Panc1 (cell line): ENCODE measurements around the gene DEDD2. TPM values are rescaled to one million over a fixed set of nuclear protein-coding genes. Genes with fewer than 3 reads are reported as not detected.

Source experiments
- ATAC-seq: fragments of 200-7000 bp; cut with Tn5 transposase; 2 replicates; pipeline ENCODE4 v1.9.1; 2020; ENCODE audit warnings: mild to moderate bottlenecking, moderate library complexity
- BruUV-seq: library from RNA; stranded (reverse); fragments of 400-500 nt; replicated peaks from 2 replicates; lab custom pipeline; 2021; lab: Mats Ljungman, UMichigan
- CTCF ChIA-PET: fragments of 300-600 bp; sonication (Branson Sonifier 250); formaldehyde crosslinking; loops from one replicate; lab custom pipeline; 2022; ENCODE audit warnings: antibody characterized with exemption; lab: Charles Lee
- POLR2A ChIA-PET: fragments of 300-600 bp; sonication (Branson Sonifier 250); formaldehyde crosslinking; loops from one replicate; lab custom pipeline; 2022; ENCODE audit warnings: antibody characterized with exemption; lab: Charles Lee
- DNase-seq: peaks from one replicate; pipeline ENCODE4 v3.0.0-alpha.2; 2010; ENCODE audit warnings: low read depth, low spot score
- H3K27ac ChIP-seq: 2 replicates; pipeline ENCODE4 v1.5.1; 2011; ENCODE audit warnings: mild to moderate bottlenecking, low read length, inconsistent platforms
- H3K27me3 ChIP-seq: fragments of 200-500 bp; sonication (Bioruptor generic); 2 replicates; pipeline ENCODE4 v1.6.0; 2014; ENCODE audit warnings: low read length, inconsistent platforms; ENCODE audit not compliant: control insufficient read depth, insufficient read depth
- H3K36me3 ChIP-seq: fragments of 200-500 bp; sonication (Bioruptor generic); 2 replicates; pipeline ENCODE4 v1.5.1; 2014; ENCODE audit warnings: inconsistent platforms, mild to moderate bottlenecking, low read length, moderate library complexity; ENCODE audit not compliant: control insufficient read depth, insufficient read depth
- H3K4me1 ChIP-seq: 2 replicates; pipeline ENCODE4 v1.5.1; 2011; ENCODE audit warnings: inconsistent platforms, mild to moderate bottlenecking, low read length, moderate library complexity; ENCODE audit not compliant: control insufficient read depth, insufficient read depth
- H3K4me3 ChIP-seq, 2 experiments: 2 replicates each; pipeline ENCODE4 v1.5.1; 2011 to 2012; ENCODE audit warnings: low read depth in 2 of 2, low read length in 2 of 2, mild to moderate bottlenecking in 2 of 2, inconsistent platforms in 1 of 2, moderate library complexity in 1 of 2
- H3K9me3 ChIP-seq: fragments of 200-500 bp; sonication (Bioruptor generic); 2 replicates; pipeline ENCODE4 v1.5.1; 2014; ENCODE audit warnings: low read depth, mild to moderate bottlenecking, inconsistent platforms, low read length, moderate library complexity; ENCODE audit not compliant: control insufficient read depth, insufficient read depth
- POLR2AphosphoS5 ChIP-seq: IDR thresholded peaks from 2 replicates; pipeline ENCODE4 v1.6.1; 2012; ENCODE audit warnings: mild to moderate bottlenecking, low read depth, low read length, moderate library complexity
- SIN3A ChIP-seq: IDR thresholded peaks from 2 replicates; pipeline ENCODE4 v1.6.1; 2012; ENCODE audit warnings: low read depth, mild to moderate bottlenecking, low read length, moderate library complexity, borderline replicate concordance; ENCODE audit not compliant: insufficient read depth
- TCF7L2 ChIP-seq: IDR thresholded peaks from 2 replicates; pipeline ENCODE4 v1.6.1; 2011; ENCODE audit warnings: mild to moderate bottlenecking, low read depth, low read length, inconsistent platforms
- in situ Hi-C: cut with HindIII; loops from 2 replicates; pipeline ENCODE4 v1.10.0; 2016; ENCODE audit warnings: low sequenced_read_pairs, low pct_unique_long_range_greater_than_20kb
- intact Hi-C: fragments of 100-400 bp; cut with micrococcal nuclease; formaldehyde crosslinking; loops from one replicate; pipeline ENCODE4 v1.10.0; 2022; ENCODE audit not compliant: unreplicated experiment
- total RNA-seq: library from RNA; stranded (reverse); gene quantifications from one replicate; pipeline ENCODE4 v1.2.1, GENCODE V29; 2021; ENCODE audit not compliant: unreplicated experiment
- TF ChIP-seq, protein P1 (sequence below), 2 experiments: IDR thresholded peaks; 2 replicates each; pipeline ENCODE4 v1.6.1; 2011 to 2012; ENCODE audit warnings: low read depth in 2 of 2, control low read depth in 1 of 2, low read length in 1 of 2, mild to moderate bottlenecking in 1 of 2, moderate library complexity in 1 of 2; ENCODE audit not compliant: insufficient read depth in 1 of 2
- TF ChIP-seq, protein P2 (sequence below): fragments of 450-650 bp; IDR thresholded peaks from 2 replicates; pipeline ENCODE4 v1.5.1; 2017; ENCODE audit warnings: mild to moderate bottlenecking

Gene DEDD2
- total RNA-seq, 1 experiment from 2014 or later, result 13.2 TPM

DNA sequence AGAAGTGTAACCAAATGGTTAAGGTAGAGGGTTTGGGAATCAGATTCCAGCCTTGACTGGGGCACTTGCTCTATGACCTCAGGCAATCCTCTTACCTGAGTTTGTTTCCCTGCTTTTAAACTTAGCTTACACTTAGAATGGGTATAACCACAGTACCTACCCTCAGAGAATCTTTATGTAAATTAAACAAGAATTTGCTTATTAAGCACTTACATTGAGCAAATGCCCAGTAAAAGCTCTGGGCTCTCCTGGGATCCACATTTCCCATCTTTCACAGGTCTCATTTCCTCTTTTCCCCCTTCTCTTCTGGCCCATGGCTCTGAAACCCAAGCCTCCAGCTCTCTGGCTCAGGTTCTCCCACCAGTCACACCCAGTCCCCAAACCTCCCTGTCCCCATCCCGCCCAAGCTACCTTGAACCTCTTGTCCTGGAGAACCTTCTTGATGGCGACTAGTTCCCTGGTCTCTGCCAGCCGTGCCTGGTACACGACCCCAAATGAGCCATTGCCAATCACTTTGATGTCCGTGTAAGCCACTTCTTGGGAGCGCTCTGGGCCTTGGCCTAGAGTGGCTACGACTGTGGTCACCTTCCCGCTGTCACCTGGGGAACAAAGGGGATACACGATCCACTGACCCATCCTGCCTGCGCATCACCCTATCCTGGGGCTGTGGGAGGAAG, 22.2 kb upstream of the DEDD2 start:
- DNase-seq (no peak), ATAC-seq (no peak)
- POLR2A ChIA-PET, result no interaction called here
- no TSS peak for BruUV-seq
- CTCF ChIA-PET, result no interaction called here
- intact Hi-C loops (no loop called here), in situ Hi-C loops (no loop called here)
- H3K9me3 ChIP-seq, result no peaks in the 10 kb centered on the region
- H3K27ac ChIP-seq, result no peak overlapping the region
- no peak overlapping the region for H3K4me3 ChIP-seq
- H3K27me3 ChIP-seq, result no peaks in the 10 kb centered on the region
- peaks cover 8% of the 10 kb centered on the region; the same call in 1 of the 2 replicates for H3K36me3 ChIP-seq
- TF ChIP-seq POLR2AphosphoS5 (no peak), TCF7L2 (no peak), SIN3A (no peak)
- TF ChIP-seq, protein P1, sequence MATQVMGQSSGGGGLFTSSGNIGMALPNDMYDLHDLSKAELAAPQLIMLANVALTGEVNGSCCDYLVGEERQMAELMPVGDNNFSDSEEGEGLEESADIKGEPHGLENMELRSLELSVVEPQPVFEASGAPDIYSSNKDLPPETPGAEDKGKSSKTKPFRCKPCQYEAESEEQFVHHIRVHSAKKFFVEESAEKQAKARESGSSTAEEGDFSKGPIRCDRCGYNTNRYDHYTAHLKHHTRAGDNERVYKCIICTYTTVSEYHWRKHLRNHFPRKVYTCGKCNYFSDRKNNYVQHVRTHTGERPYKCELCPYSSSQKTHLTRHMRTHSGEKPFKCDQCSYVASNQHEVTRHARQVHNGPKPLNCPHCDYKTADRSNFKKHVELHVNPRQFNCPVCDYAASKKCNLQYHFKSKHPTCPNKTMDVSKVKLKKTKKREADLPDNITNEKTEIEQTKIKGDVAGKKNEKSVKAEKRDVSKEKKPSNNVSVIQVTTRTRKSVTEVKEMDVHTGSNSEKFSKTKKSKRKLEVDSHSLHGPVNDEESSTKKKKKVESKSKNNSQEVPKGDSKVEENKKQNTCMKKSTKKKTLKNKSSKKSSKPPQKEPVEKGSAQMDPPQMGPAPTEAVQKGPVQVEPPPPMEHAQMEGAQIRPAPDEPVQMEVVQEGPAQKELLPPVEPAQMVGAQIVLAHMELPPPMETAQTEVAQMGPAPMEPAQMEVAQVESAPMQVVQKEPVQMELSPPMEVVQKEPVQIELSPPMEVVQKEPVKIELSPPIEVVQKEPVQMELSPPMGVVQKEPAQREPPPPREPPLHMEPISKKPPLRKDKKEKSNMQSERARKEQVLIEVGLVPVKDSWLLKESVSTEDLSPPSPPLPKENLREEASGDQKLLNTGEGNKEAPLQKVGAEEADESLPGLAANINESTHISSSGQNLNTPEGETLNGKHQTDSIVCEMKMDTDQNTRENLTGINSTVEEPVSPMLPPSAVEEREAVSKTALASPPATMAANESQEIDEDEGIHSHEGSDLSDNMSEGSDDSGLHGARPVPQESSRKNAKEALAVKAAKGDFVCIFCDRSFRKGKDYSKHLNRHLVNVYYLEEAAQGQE (IDR thresholded peaks at IDR 0.05; ENCODE audit: insufficient read depth in 1 of 2, low read depth in 2 of 2, low read length in 1 of 2), result no peak
- TF ChIP-seq, protein P2, sequence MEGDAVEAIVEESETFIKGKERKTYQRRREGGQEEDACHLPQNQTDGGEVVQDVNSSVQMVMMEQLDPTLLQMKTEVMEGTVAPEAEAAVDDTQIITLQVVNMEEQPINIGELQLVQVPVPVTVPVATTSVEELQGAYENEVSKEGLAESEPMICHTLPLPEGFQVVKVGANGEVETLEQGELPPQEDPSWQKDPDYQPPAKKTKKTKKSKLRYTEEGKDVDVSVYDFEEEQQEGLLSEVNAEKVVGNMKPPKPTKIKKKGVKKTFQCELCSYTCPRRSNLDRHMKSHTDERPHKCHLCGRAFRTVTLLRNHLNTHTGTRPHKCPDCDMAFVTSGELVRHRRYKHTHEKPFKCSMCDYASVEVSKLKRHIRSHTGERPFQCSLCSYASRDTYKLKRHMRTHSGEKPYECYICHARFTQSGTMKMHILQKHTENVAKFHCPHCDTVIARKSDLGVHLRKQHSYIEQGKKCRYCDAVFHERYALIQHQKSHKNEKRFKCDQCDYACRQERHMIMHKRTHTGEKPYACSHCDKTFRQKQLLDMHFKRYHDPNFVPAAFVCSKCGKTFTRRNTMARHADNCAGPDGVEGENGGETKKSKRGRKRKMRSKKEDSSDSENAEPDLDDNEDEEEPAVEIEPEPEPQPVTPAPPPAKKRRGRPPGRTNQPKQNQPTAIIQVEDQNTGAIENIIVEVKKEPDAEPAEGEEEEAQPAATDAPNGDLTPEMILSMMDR, result no peak
- H3K4me1 ChIP-seq, result peaks cover 9% of the 10 kb centered on the region; the same call in 1 of the 2 replicates

DNA sequence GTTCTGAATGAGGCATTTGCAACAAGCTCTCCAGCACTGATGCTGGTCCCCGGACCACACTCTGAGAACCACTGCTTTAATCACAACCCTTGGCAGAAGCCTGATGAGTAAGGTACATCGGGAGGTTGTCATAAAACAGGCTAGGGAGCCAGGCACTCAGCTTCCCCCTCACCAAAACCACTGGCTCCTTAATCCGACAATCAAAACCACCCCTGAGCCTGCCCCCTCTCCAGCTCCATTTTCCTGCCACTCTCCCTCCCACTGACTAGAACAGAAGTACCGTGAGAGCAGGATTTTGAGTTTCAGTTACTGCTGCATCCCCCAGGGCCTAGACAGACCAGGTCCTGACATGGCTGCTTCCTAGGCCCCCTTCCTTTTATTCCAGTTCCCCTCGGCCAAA, 17.7 kb upstream of the DEDD2 start:
- ChIA-PET POLR2A (no interaction called here), CTCF (no interaction called here)
- ATAC-seq, result no peak; the same call in 1 of the 2 replicates
- intact Hi-C loops (no loop called here), in situ Hi-C loops (no loop called here)
- Histone ChIP-seq H3K9me3 (no peaks in the 10 kb centered on the region), H3K27me3 (no peaks in the 10 kb centered on the region), H3K36me3 (0 out of 2 replicates have a peak, but pooled peaks cover 3% of the 10 kb centered on the region), H3K27ac (no peak overlapping the region), H3K4me1 (no peaks in the 10 kb centered on the region; the same call in 1 of the 2 replicates), H3K4me3 (no peak overlapping the region)
- TF ChIP-seq TCF7L2 (no peak), POLR2AphosphoS5 (no peak), SIN3A (no peak)
- TF ChIP-seq, protein P2, result no peak
- TF ChIP-seq, protein P1 (IDR thresholded peaks at IDR 0.05; ENCODE audit: insufficient read depth in 1 of 2, low read depth in 2 of 2, low read length in 1 of 2), result no peak
- no TSS peak for BruUV-seq
- DNase-seq, result no peak
